ENCODE measurements around the gene ASZ1.
"Not testable (repeated sequence)": the region's sequence is repeated elsewhere in the genome, so short reads cannot be mapped to it uniquely, and the experiment has no call there.

Gene ASZ1

GRCh38 chr7:117427258-117427701 is at the start of gene ASZ1:
Gene ASZ1 (minus strand): TSS chr7:117427493. CDS start chr7:117427460, 33 bp downstream.
- DNase-seq (ENCODE audit: low read depth in 2 of 2): no peak

GRCh38 chr7:117476557-117477215 is 49.4 kb upstream of the ASZ1 start:
- DNase-seq (ENCODE audit: low read depth in 2 of 2): no peak

GRCh38 chr7:117472335-117472734 is 45.0 kb upstream of the ASZ1 start:
- DNase-seq (ENCODE audit: low read depth in 2 of 2): no peak

- DNase-seq (ENCODE audit: low read depth in 2 of 2): no peak
These were observed 43.5 kb upstream of the ASZ1 start for GRCh38 chr7:117470777-117471176.

- DNase-seq (ENCODE audit: low read depth in 2 of 2): no peak
These were observed 40.9 kb upstream of the ASZ1 start for GRCh38 chr7:117468174-117468573.

GRCh38 chr7:117460815-117461214 is 33.5 kb upstream of the ASZ1 start:
- not testable (repeated sequence) for DNase-seq (ENCODE audit: low read depth in 2 of 2)

GRCh38 chr7:117459735-117460134 is 32.4 kb upstream of the ASZ1 start:
- no peak for DNase-seq (ENCODE audit: low read depth in 2 of 2)

- no peak for DNase-seq (ENCODE audit: low read depth in 2 of 2)
These were observed 31.8 kb upstream of the ASZ1 start for GRCh38 chr7:117458977-117459583.

GRCh38 chr7:117448655-117449054 is 21.4 kb upstream of the ASZ1 start:
- DNase-seq (ENCODE audit: low read depth in 2 of 2): no peak

GRCh38 chr7:117446220-117446815 is 19.0 kb upstream of the ASZ1 start:
- no peak for DNase-seq (ENCODE audit: low read depth in 2 of 2)

GRCh38 chr7:117445206-117445605 is 17.9 kb upstream of the ASZ1 start:
- no peak for DNase-seq (ENCODE audit: low read depth in 2 of 2)

GRCh38 chr7:117444646-117445045 is 17.4 kb upstream of the ASZ1 start:
- DNase-seq (ENCODE audit: low read depth in 2 of 2): no peak

- no peak for DNase-seq (ENCODE audit: low read depth in 2 of 2)
These were observed 8.3 kb upstream of the ASZ1 start for GRCh38 chr7:117435475-117436043.

- no peak for DNase-seq (ENCODE audit: low read depth in 2 of 2)
These were observed 3.0 kb downstream of the ASZ1 start for GRCh38 chr7:117424090-117424829.

GRCh38 chr7:117414591-117414990 is 12.7 kb downstream of the ASZ1 start:
- not testable (repeated sequence) for DNase-seq (ENCODE audit: low read depth in 2 of 2)

GRCh38 chr7:117412946-117413559 is 14.2 kb downstream of the ASZ1 start:
- no peak for DNase-seq (ENCODE audit: low read depth in 2 of 2)

GRCh38 chr7:117412390-117412789 is 14.9 kb downstream of the ASZ1 start:
- DNase-seq (ENCODE audit: low read depth in 2 of 2): no peak

- no peak for DNase-seq (ENCODE audit: low read depth in 2 of 2)
These were observed 15.8 kb downstream of the ASZ1 start for GRCh38 chr7:117411539-117411938.

GRCh38 chr7:117408831-117409230 is 18.5 kb downstream of the ASZ1 start:
- no peak for DNase-seq (ENCODE audit: low read depth in 2 of 2)

- DNase-seq (ENCODE audit: low read depth in 2 of 2): no peak
These were observed 21.8 kb downstream of the ASZ1 start for GRCh38 chr7:117405519-117405918.

GRCh38 chr7:117403737-117404136 is 23.6 kb downstream of the ASZ1 start:
- DNase-seq (ENCODE audit: low read depth in 2 of 2): no peak

GRCh38 chr7:117402109-117402508 is 25.2 kb downstream of the ASZ1 start:
- DNase-seq (ENCODE audit: low read depth in 2 of 2): no peak

All from stimulated activated CD8-positive, alpha-beta memory T cell treated with anti-CD3 and anti-CD28 coated beads, Interleukin-15, amount 100 ng/mL, for 4 hours (primary cell).